HCT116 (cell line): ENCODE measurements around the gene TSPO. TPM values are rescaled to one million over a fixed set of nuclear protein-coding genes. Genes with fewer than 3 reads are reported as not detected.

Experiments
- ATAC-seq: fragments of 200-7000 bp; cut with Tn5 transposase; 2 replicates; pipeline ENCODE4 v1.9.1; 2020; ENCODE audit warnings: mild to moderate bottlenecking, moderate library complexity
- BruUV-seq: library from RNA; stranded (reverse); fragments of 400-500 nt; replicated peaks from 2 replicates; lab custom pipeline; 2021; lab: Mats Ljungman, UMichigan
- CTCF ChIA-PET: fragments of 300-600 bp; sonication (Branson Sonifier 250); formaldehyde crosslinking; loops from one replicate; lab custom pipeline; 2021; ENCODE audit warnings: antibody characterized with exemption; lab: Charles Lee
- POLR2A ChIA-PET: fragments of 300-600, 350-600 bp; sonication (Branson Sonifier 250); formaldehyde crosslinking; loops from one replicate; lab custom pipeline; 2021; ENCODE audit warnings: antibody characterized with exemption; lab: Charles Lee
- RAD21 ChIA-PET, 2 experiments: fragments of 300-600 bp; sonication (Branson Sonifier 250); formaldehyde crosslinking; loops; one replicate each; lab custom pipeline; 2023; ENCODE audit warnings: low total read pairs in 2 of 2; ENCODE audit not compliant: uncharacterized antibody in 2 of 2, unreplicated experiment in 2 of 2, low non-redundant PET in 1 of 2; lab: Charles Lee
- DNase-seq: peaks from one replicate; pipeline ENCODE4 v3.0.0-alpha.2; 2010; ENCODE audit warnings: low read depth, low spot score
- H2AFZ ChIP-seq: fragments of 200-600 bp; shearing (Covaris generic), sonication (generic); 2 replicates; pipeline ENCODE4 v1.6.1; 2017; ENCODE audit warnings: low read depth, mixed run types, mixed read lengths, antibody characterized with exemption, low read length; ENCODE audit not compliant: poor library complexity, severe bottlenecking
- H3K27ac ChIP-seq: 2 replicates; pipeline ENCODE4 v1.5.1; 2012; ENCODE audit warnings: low read depth, low read length
- H3K27me3 ChIP-seq: fragments of 200-600 bp; sonication (generic); 2 replicates; pipeline ENCODE4 v1.6.1; 2016; ENCODE audit warnings: mixed run types, low read length, mixed read lengths; ENCODE audit not compliant: insufficient read depth
- H3K36me3 ChIP-seq, 2 experiments: fragments of 200-500 bp in 1 of 2; fragments of 200-600 bp in 1 of 2; sonication (Bioruptor generic) in 1 of 2; sonication (generic) in 1 of 2; 2 replicates each; pipeline versions ENCODE4 v1.5.1 to v1.6.1; 2014 to 2016; ENCODE audit warnings: low read length in 2 of 2, inconsistent platforms in 1 of 2, mixed read lengths in 1 of 2, mixed run types in 1 of 2; ENCODE audit not compliant: insufficient read depth in 2 of 2, control insufficient read depth in 1 of 2
- H3K4me1 ChIP-seq, 2 experiments: fragments of 200-600 bp in 1 of 2; sonication (generic) in 1 of 2; 2 replicates each; pipeline versions ENCODE4 v1.5.1 to v1.6.1; 2012 to 2017; ENCODE audit warnings: low read length in 2 of 2, inconsistent platforms in 1 of 2, mild to moderate bottlenecking in 1 of 2, mixed read lengths in 1 of 2, mixed run types in 1 of 2, moderate library complexity in 1 of 2; ENCODE audit not compliant: insufficient read depth in 2 of 2, control insufficient read depth in 1 of 2
- H3K4me2 ChIP-seq: fragments of 200-600 bp; sonication (generic); 2 replicates; pipeline ENCODE4 v1.6.1; 2017; ENCODE audit warnings: mixed run types, low read length, mixed read lengths
- H3K4me3 ChIP-seq, 2 experiments: fragments of 200-600 bp in 1 of 2; sonication (generic) in 1 of 2; replicated peaks in 1 of 2; 2 replicates each; pipeline ENCODE4 v1.5.1; 2011 to 2016; ENCODE audit warnings: low read length in 2 of 2, control low read depth in 1 of 2, low read depth in 1 of 2, mild to moderate bottlenecking in 1 of 2, mixed read lengths in 1 of 2, mixed run types in 1 of 2
- H3K79me2 ChIP-seq: fragments of 200-600 bp; sonication (generic); 2 replicates; pipeline ENCODE4 v1.6.1; 2017; ENCODE audit warnings: mild to moderate bottlenecking, mixed run types, low read length, moderate library complexity, mixed read lengths; ENCODE audit not compliant: insufficient read depth
- H3K9ac ChIP-seq: fragments of 200-600 bp; sonication (generic); 2 replicates; pipeline ENCODE4 v1.6.1; 2016; ENCODE audit warnings: low read length, mixed read lengths
- H3K9me2 ChIP-seq: fragments of 200-600 bp; sonication (generic), shearing (Covaris generic); 2 replicates; pipeline ENCODE4 v1.6.1; 2017; ENCODE audit warnings: mixed run types, mild to moderate bottlenecking, moderate library complexity; ENCODE audit not compliant: insufficient read depth
- H3K9me3 ChIP-seq, 2 experiments: fragments of 200-500 bp in 1 of 2; fragments of 200-600 bp in 1 of 2; sonication (Bioruptor generic) in 1 of 2; sonication (generic) in 1 of 2; 2 replicates each; pipeline ENCODE4 v1.6.1; 2014 to 2017; ENCODE audit warnings: low read length in 2 of 2, mixed read lengths in 2 of 2, inconsistent platforms in 1 of 2, low read depth in 1 of 2, mild to moderate bottlenecking in 1 of 2, mixed run types in 1 of 2, moderate library complexity in 1 of 2; ENCODE audit not compliant: control insufficient read depth in 1 of 2, insufficient read depth in 1 of 2
- H4K20me1 ChIP-seq: fragments of 200-600 bp; sonication (generic), shearing (Covaris generic); 2 replicates; pipeline ENCODE4 v1.6.1; 2017; ENCODE audit warnings: mixed run types, mild to moderate bottlenecking, moderate library complexity; ENCODE audit not compliant: insufficient read depth
- CBX3 ChIP-seq: IDR thresholded peaks from 2 replicates; pipeline ENCODE4 v1.6.1; 2012; ENCODE audit warnings: low read depth
- CEBPB ChIP-seq: IDR thresholded peaks from 2 replicates; pipeline ENCODE4 v1.6.1; 2012; ENCODE audit warnings: low read depth
- EGR1 ChIP-seq: IDR thresholded peaks from 2 replicates; pipeline ENCODE4 v1.6.1; 2012; ENCODE audit warnings: low read depth
- JUND ChIP-seq: IDR thresholded peaks from 2 replicates; pipeline ENCODE4 v1.6.1; 2012
- SP1 ChIP-seq: IDR thresholded peaks from 2 replicates; pipeline ENCODE4 v1.6.1; 2012; ENCODE audit warnings: low read depth
- TCF7L2 ChIP-seq: IDR thresholded peaks from 2 replicates; pipeline ENCODE4 v1.7.0; 2011; ENCODE audit warnings: borderline replicate concordance, inconsistent platforms; ENCODE audit not compliant: insufficient read depth, insufficient read length; ENCODE audit errors: extremely low read depth
- ZFX ChIP-seq: fragments of 450-650 bp; IDR thresholded peaks from 2 replicates; pipeline ENCODE4 v1.6.1; 2017
- intact Hi-C: fragments of 100-400 bp; cut with micrococcal nuclease; formaldehyde crosslinking; loops from 2 replicates; pipeline ENCODE4 v1.10.0; 2022
- total RNA-seq: library from RNA; stranded (reverse); gene quantifications from one replicate; pipeline ENCODE4 v1.2.1, GENCODE V29; 2021; ENCODE audit not compliant: unreplicated experiment
- TF ChIP-seq, protein P1 (sequence below), 3 experiments: fragments of 200-600 bp in 1 of 3; sonication (generic) in 1 of 3; IDR thresholded peaks in 2 of 3; conservative IDR thresholded peaks in 1 of 3; 2 replicates each; pipeline ENCODE4 v1.5.1; 2012 to 2017; ENCODE audit warnings: low read depth in 2 of 3, low read length in 2 of 3, antibody characterized with exemption in 1 of 3, borderline replicate concordance in 1 of 3, control low read depth in 1 of 3, mild to moderate bottlenecking in 1 of 3, mixed read lengths in 1 of 3, mixed run types in 1 of 3, moderate library complexity in 1 of 3; ENCODE audit not compliant: insufficient read depth in 1 of 3
- TF ChIP-seq, protein P2 (sequence below): IDR thresholded peaks from 2 replicates; pipeline ENCODE4 v1.6.1; 2012; ENCODE audit warnings: low read depth
- TF ChIP-seq, protein P3 (sequence below): IDR thresholded peaks from 2 replicates; pipeline ENCODE4 v1.6.1; 2012

The TSPO gene
- total RNA-seq, 1 experiment from 2014 or later = 192 TPM

DNA sequence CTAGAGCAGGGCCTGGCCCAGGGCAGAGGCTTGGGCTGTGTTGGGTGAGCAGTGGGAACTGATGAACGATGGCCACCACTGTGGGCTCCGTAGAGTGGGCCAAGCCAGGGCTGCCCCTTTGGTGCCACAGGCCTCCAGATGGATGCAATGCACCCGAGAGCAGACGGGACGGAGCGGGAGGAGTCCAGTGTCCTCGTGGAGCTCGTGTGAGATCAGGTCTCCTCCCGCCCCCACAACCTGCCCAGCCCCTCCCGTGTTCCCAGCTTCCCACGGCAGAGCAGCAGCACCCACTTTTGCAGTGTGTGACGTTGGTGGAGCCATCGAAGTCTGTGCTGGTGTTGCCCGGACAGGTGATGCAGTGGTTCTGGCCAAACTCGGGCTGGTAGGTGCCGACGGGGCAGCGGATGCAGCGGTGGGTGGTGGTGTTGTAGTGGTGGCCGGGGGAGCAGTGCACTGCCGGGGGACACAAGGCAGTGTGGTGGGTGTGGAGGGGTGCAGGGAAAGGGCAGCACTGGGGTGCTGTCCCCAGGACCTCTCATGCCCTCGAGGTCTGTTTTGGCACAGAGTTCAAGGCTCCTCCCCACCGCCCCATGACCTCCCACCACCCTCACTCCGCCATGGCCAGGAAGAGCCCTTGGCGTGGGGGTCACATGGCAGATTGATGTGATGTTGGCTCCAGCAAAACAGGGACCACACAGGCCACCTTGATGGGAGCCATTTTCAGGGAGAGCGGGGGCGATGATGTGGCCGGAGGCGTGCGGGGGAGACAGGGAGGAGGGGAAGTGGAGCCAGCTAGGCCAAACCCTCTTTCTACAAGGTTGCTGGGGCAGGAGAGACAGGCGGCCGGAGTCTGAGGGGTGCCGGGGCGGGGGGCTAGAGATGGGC lies 59.5 kb downstream of the TSPO start:
- BruUV-seq = no TSS peak
- Histone ChIP-seq H3K27ac (no peak overlapping the region), H3K27me3 (no peaks in the 10 kb centered on the region), H2AFZ (no peak overlapping the region), H3K36me3 (no peaks in the 10 kb centered on the region), H3K79me2 (no peaks in the 10 kb centered on the region), H3K4me1 (peaks cover 4 to 17% of the 10 kb centered on the region in 2 experiments; a peak in 3 of 4 replicates), H3K9ac (no peak overlapping the region), H4K20me1 (no peaks in the 10 kb centered on the region), H3K4me2 (no peak overlapping the region), H3K9me2 (no peaks in the 10 kb centered on the region), H3K4me3 (no peak overlapping the region), H3K9me3 (no peaks in the 10 kb centered on the region)
- TF ChIP-seq SP1 (no peak), TCF7L2 (no peak), CEBPB (no peak), ZFX (no peak), CBX3 (no peak), EGR1 (no peak), JUND (no peak)
- TF ChIP-seq, protein P1, sequence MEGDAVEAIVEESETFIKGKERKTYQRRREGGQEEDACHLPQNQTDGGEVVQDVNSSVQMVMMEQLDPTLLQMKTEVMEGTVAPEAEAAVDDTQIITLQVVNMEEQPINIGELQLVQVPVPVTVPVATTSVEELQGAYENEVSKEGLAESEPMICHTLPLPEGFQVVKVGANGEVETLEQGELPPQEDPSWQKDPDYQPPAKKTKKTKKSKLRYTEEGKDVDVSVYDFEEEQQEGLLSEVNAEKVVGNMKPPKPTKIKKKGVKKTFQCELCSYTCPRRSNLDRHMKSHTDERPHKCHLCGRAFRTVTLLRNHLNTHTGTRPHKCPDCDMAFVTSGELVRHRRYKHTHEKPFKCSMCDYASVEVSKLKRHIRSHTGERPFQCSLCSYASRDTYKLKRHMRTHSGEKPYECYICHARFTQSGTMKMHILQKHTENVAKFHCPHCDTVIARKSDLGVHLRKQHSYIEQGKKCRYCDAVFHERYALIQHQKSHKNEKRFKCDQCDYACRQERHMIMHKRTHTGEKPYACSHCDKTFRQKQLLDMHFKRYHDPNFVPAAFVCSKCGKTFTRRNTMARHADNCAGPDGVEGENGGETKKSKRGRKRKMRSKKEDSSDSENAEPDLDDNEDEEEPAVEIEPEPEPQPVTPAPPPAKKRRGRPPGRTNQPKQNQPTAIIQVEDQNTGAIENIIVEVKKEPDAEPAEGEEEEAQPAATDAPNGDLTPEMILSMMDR (IDR thresholded peaks at IDR 0.05 in 2 of 3, conservative IDR thresholded peaks at IDR 0.05 in 1 of 3; ENCODE audit: borderline replicate concordance in 1 of 3, insufficient read depth in 1 of 3, low read depth in 2 of 3, low read length in 2 of 3) = no peak
- TF ChIP-seq, protein P2, sequence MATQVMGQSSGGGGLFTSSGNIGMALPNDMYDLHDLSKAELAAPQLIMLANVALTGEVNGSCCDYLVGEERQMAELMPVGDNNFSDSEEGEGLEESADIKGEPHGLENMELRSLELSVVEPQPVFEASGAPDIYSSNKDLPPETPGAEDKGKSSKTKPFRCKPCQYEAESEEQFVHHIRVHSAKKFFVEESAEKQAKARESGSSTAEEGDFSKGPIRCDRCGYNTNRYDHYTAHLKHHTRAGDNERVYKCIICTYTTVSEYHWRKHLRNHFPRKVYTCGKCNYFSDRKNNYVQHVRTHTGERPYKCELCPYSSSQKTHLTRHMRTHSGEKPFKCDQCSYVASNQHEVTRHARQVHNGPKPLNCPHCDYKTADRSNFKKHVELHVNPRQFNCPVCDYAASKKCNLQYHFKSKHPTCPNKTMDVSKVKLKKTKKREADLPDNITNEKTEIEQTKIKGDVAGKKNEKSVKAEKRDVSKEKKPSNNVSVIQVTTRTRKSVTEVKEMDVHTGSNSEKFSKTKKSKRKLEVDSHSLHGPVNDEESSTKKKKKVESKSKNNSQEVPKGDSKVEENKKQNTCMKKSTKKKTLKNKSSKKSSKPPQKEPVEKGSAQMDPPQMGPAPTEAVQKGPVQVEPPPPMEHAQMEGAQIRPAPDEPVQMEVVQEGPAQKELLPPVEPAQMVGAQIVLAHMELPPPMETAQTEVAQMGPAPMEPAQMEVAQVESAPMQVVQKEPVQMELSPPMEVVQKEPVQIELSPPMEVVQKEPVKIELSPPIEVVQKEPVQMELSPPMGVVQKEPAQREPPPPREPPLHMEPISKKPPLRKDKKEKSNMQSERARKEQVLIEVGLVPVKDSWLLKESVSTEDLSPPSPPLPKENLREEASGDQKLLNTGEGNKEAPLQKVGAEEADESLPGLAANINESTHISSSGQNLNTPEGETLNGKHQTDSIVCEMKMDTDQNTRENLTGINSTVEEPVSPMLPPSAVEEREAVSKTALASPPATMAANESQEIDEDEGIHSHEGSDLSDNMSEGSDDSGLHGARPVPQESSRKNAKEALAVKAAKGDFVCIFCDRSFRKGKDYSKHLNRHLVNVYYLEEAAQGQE = no peak
- TF ChIP-seq, protein P3, sequence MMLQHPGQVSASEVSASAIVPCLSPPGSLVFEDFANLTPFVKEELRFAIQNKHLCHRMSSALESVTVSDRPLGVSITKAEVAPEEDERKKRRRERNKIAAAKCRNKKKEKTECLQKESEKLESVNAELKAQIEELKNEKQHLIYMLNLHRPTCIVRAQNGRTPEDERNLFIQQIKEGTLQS = no peak
- DNase-seq (no peak), ATAC-seq (no peak)
- POLR2A ChIA-PET = no interaction called here
- CTCF ChIA-PET = no interaction called here
- intact Hi-C loops = no loop called here
- RAD21 ChIA-PET = interaction anchor here in 1 of 2 experiments (0.7 kb wide), 1 partner anchor 33 kb away, joined by 3 read pairs; no protein-coding TSS in a partner anchor
